MM.1S (cell line): ENCODE data around the gene REC114.

Experiments used
- EZH2 ChIP-seq: fragments of 300-600 bp; sonication (generic); optimal IDR thresholded peaks from 2 replicates; pipeline ENCODE3; 2017; ENCODE audit warnings: low read depth, mild to moderate bottlenecking, antibody characterized with exemption, low read length, mixed read lengths
- TF ChIP-seq, protein P1 (sequence below): fragments of 300-600 bp; sonication (generic); IDR thresholded peaks from 2 replicates; pipeline ENCODE4 v1.5.1; 2016; ENCODE audit warnings: antibody characterized with exemption, low read length, mixed read lengths

DNA sequence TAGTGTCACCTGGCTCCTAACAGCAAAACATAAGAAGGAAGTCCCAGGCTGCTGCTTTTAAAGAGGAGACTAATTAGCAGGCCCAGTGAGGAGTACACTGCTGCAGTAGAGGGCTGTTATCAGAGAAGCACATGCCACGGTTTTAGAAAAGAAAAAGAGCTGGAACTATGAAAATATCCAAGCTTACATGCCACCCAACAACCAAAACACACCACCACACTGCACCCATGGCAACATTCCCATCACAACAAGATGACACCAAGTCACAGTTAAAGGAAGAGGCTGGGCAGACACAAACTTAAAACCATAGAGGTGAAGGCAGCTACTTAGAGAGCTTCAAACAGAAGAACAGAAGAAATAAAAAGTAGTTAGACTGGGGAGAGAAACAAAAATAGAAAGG, 153.2 kb downstream of the REC114 start:
- TF ChIP-seq, protein P1, sequence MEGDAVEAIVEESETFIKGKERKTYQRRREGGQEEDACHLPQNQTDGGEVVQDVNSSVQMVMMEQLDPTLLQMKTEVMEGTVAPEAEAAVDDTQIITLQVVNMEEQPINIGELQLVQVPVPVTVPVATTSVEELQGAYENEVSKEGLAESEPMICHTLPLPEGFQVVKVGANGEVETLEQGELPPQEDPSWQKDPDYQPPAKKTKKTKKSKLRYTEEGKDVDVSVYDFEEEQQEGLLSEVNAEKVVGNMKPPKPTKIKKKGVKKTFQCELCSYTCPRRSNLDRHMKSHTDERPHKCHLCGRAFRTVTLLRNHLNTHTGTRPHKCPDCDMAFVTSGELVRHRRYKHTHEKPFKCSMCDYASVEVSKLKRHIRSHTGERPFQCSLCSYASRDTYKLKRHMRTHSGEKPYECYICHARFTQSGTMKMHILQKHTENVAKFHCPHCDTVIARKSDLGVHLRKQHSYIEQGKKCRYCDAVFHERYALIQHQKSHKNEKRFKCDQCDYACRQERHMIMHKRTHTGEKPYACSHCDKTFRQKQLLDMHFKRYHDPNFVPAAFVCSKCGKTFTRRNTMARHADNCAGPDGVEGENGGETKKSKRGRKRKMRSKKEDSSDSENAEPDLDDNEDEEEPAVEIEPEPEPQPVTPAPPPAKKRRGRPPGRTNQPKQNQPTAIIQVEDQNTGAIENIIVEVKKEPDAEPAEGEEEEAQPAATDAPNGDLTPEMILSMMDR = no peak
- TF ChIP-seq EZH2 = no peak
